Endothelial cell (in vitro differentiated cells): ENCODE measurements around the gene PCED1B. TPM values are rescaled to one million over a fixed set of nuclear protein-coding genes. Genes with fewer than 3 reads are reported as not detected.

Source experiments
- DNase-seq: peaks from one replicate; pipeline ENCODE4 v3.0.0; 2021; ENCODE audit warnings: low spot score
- H3K27ac Mint-ChIP-seq: one replicate; pipeline ENCODE4 v1.8.0; 2021; ENCODE audit warnings: mixed read lengths, inconsistent platforms; ENCODE audit not compliant: unreplicated experiment
- H3K27me3 Mint-ChIP-seq: one replicate; pipeline ENCODE4 v1.8.0; 2021; ENCODE audit warnings: mild to moderate bottlenecking, moderate library complexity, mixed read lengths, inconsistent platforms; ENCODE audit not compliant: unreplicated experiment
- H3K36me3 Mint-ChIP-seq: one replicate; pipeline ENCODE4 v1.8.0; 2021; ENCODE audit warnings: mild to moderate bottlenecking, low read depth, mixed read lengths, inconsistent platforms; ENCODE audit not compliant: unreplicated experiment
- H3K4me1 Mint-ChIP-seq: one replicate; pipeline ENCODE4 v1.8.0; 2021; ENCODE audit warnings: mild to moderate bottlenecking, mixed read lengths, inconsistent platforms; ENCODE audit not compliant: unreplicated experiment
- H3K4me3 Mint-ChIP-seq: one replicate; pipeline ENCODE4 v1.8.0; 2021; ENCODE audit warnings: mild to moderate bottlenecking, mixed read lengths, inconsistent platforms; ENCODE audit not compliant: unreplicated experiment
- H3K9me3 Mint-ChIP-seq: one replicate; pipeline ENCODE4 v1.8.0; 2021; ENCODE audit warnings: mixed read lengths, inconsistent platforms; ENCODE audit not compliant: unreplicated experiment
- total RNA-seq: library from RNA; stranded (reverse); fragmentation: NEBNext Ultra II Directional; extraction: Animal tissue kit (Norgen Biotek cat#: 25700); gene quantifications from one replicate; pipeline ENCODE4 v1.2.1, GENCODE V29; 2021; ENCODE audit not compliant: unreplicated experiment
- TF ChIP-seq, protein P1 (sequence below): fragments of 200-600 bp; sonication (generic); IDR thresholded peaks from one replicate; pipeline ENCODE4 v1.5.0; 2021; ENCODE audit warnings: antibody characterized with exemption; ENCODE audit not compliant: unreplicated experiment

PCED1B gene
- total RNA-seq, 1 donor from 2014 or later: 9.7 TPM

GRCh38 chr12:47102845-47103651 lies 23.6 kb downstream of the PCED1B start:
- Mint-ChIP-seq H3K4me3 (no peak overlapping the region), H3K9me3 (no peaks in the 10 kb centered on the region), H3K27ac (no peak overlapping the region), H3K27me3 (no peaks in the 10 kb centered on the region), H3K36me3 (peaks cover 7% of the 10 kb centered on the region), H3K4me1 (peaks cover 8% of the 10 kb centered on the region)
- DNase-seq: no peak
- TF ChIP-seq, protein P1, sequence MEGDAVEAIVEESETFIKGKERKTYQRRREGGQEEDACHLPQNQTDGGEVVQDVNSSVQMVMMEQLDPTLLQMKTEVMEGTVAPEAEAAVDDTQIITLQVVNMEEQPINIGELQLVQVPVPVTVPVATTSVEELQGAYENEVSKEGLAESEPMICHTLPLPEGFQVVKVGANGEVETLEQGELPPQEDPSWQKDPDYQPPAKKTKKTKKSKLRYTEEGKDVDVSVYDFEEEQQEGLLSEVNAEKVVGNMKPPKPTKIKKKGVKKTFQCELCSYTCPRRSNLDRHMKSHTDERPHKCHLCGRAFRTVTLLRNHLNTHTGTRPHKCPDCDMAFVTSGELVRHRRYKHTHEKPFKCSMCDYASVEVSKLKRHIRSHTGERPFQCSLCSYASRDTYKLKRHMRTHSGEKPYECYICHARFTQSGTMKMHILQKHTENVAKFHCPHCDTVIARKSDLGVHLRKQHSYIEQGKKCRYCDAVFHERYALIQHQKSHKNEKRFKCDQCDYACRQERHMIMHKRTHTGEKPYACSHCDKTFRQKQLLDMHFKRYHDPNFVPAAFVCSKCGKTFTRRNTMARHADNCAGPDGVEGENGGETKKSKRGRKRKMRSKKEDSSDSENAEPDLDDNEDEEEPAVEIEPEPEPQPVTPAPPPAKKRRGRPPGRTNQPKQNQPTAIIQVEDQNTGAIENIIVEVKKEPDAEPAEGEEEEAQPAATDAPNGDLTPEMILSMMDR: no peak

DNA sequence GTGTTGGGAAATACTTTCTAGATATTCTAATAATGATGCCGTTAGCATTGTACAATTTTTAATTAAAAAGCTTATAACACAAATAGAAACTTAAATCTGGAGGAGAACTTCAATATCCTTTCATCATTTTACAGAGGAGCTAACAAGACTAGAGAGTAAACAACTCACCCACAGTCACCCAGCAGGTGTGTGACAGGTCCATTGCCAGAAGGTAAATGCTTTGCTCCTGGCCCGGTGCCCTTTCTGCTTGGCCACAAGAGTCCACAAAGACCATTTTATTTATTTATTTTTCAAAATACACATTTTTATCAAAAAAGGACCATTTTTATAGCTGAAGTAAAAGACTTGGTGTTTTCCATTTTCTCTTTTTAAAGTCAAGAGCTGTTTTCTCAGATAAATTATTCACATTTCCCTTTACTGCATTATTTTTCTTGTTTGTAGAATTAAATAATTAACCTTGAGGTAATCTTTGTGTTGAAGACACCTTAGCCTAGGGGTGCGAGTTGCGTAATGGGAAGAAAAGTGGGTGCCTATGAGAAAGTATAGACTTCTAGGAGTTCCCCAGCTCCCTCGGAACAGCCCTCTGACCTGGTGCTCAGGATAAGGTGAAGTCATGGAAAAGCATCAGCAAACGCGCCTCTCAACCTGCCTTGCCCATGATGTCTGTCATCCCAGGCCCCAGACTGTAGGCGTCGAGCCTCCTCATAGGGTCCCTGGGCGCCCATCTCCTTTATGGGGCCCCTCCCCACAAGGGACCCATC lies 26.7 kb downstream of the PCED1B start:
- no peak overlapping the region for H3K27ac Mint-ChIP-seq
- peaks cover 6% of the 10 kb centered on the region for H3K36me3 Mint-ChIP-seq
- TF ChIP-seq, protein P1: no peak
- no peaks in the 10 kb centered on the region for H3K27me3 Mint-ChIP-seq
- no peaks in the 10 kb centered on the region for H3K4me1 Mint-ChIP-seq
- DNase-seq: no peak
- no peak overlapping the region for H3K4me3 Mint-ChIP-seq
- H3K9me3 Mint-ChIP-seq: no peaks in the 10 kb centered on the region

GRCh38 chr12:47107446-47107845 lies 28.0 kb downstream of the PCED1B start:
- Mint-ChIP-seq H3K36me3 (peaks cover 6% of the 10 kb centered on the region), H3K27me3 (no peaks in the 10 kb centered on the region), H3K4me3 (no peak overlapping the region), H3K4me1 (no peaks in the 10 kb centered on the region), H3K9me3 (no peaks in the 10 kb centered on the region), H3K27ac (no peak overlapping the region)
- TF ChIP-seq, protein P1: no peak
- DNase-seq: no peak

DNA sequence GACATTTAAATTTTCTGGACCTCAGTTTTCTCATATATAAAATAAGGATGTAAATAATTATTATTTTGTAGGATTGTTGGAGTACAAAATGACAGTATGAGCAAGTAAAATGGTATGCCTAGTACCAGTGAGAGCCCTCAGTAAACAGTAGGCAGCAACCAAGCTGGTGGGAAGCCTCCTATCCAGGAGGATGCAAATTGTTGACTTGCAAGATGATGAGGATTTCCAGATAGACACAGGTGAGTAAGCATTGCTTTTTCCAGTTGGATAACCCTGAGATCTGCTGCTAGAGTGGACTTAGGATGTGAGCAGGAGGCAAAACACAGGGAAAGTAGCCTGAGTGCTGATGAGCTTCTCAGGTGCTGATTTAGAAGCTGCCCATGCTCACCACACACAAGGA lies 28.5 kb downstream of the PCED1B start:
- DNase-seq: no peak
- Mint-ChIP-seq H3K27me3 (no peaks in the 10 kb centered on the region), H3K27ac (no peak overlapping the region), H3K4me3 (no peak overlapping the region), H3K4me1 (no peaks in the 10 kb centered on the region), H3K36me3 (peaks cover 6% of the 10 kb centered on the region), H3K9me3 (no peaks in the 10 kb centered on the region)
- TF ChIP-seq, protein P1: no peak

GRCh38 chr12:47110011-47110541 lies 30.7 kb downstream of the PCED1B start:
- DNase-seq: no peak
- Mint-ChIP-seq H3K9me3 (no peaks in the 10 kb centered on the region), H3K27ac (no peak overlapping the region), H3K4me3 (no peak overlapping the region), H3K4me1 (no peaks in the 10 kb centered on the region), H3K36me3 (peaks cover 6% of the 10 kb centered on the region), H3K27me3 (no peaks in the 10 kb centered on the region)
- TF ChIP-seq, protein P1: no peak
